GM18868 (cell line): ENCODE results near the gene KIAA1217.
A peak's percentile ranks its signal among the peaks of the same experiment; 100 is the strongest.

Experiments used
- ATAC-seq: cut with Tn5 transposase; IDR thresholded peaks from one replicate; pipeline ENCODE4 v1.9.1; 2021; ENCODE audit warnings: mild to moderate bottlenecking, moderate library complexity; ENCODE audit not compliant: unreplicated experiment

Gene KIAA1217

GRCh38 chr10:24541239-24541753 lies 332.4 kb downstream of the KIAA1217 start:
- no peak for ATAC-seq

DNA sequence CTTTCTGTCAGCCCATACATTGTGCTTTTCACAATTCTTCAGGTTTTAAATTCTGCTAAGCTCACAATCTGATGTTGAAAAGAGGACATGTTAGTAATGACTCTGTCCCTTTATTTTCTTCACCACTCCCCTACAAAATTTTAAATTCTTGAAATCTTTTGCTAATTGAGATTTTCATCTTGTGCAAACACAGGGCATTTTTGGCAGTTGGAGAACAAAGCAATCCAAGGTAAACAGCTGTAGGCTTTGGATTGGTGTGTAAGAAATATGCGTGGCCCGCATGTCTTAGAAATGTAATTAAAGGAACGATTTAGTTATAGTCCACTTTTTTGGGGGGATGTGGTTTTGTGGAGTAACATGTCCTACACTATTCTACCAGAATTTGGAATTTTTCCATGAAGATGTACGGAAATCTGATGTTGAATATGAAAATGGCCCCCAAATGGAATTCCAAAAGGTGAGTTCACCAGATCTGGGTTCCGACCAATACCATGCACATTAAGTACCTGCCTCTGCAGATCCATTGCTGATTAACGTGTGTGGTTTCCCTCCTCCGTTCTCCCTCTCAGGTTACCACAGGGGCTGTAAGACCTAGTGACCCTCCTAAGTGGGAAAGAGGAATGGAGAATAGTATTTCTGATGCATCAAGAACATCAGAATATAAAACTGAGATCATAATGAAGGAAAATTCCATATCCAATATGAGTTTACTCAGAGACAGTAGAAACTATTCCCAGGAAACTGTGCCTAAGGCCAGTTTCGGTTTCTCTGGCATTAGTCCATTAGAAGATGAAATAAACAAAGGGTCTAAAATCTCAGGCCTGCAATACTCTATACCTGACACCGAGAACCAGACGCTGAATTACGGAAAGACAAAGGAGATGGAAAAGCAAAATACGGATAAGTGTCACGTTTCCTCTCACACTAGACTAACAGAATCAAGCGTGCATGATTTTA lies 333.7 kb downstream of the KIAA1217 start:
- no peak for ATAC-seq

- no peak for ATAC-seq
These were observed 335.8 kb downstream of the KIAA1217 start for GRCh38 chr10:24544776-24545175.

DNA sequence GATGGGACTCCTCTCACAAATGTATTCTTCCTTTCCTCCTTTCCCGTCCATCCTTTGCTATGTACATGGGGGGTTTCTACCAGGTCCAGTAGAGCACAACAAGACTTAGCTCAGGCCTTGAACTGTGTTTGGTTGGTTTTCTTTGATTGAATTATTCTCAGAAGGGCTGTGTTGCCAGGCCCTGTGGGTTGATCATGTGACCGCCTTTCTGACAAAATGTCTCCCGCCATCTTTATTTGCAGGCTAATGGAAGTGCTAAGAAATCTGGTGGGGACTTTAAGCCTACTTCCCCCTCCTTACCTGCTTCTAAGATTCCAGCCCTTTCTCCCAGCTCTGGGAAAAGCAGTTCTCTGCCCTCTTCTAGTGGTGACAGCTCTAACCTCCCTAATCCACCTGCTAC lies 336.6 kb downstream of the KIAA1217 start:
- no peak for ATAC-seq

DNA sequence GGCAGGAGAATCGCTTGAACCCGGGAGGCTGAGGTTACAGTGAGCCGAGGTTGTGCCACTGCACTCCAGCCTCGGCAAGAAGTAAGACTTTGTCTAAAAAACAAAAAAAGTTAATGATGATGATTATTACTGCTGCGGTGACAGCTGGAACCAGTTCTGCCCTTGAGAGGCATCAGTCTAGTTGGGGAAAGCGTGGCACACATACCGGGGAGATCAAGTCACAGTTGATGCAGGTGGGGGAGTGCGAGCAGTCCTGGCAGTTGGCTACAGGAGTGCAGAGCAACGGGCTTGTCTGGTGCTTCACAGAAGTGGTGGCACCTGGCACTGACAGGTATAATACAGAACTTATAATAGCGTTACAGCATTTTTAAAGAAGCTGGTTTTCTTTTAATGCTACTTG lies 341.7 kb downstream of the KIAA1217 start:
- no peak for ATAC-seq

- ATAC-seq, result no peak
These were observed 342.2 kb downstream of the KIAA1217 start for GRCh38 chr10:24551161-24551560.

- peak; percentile 37 for ATAC-seq
These were observed 343.5 kb downstream of the KIAA1217 start for GRCh38 chr10:24552346-24553016.

- no peak for ATAC-seq
These were observed 344.2 kb downstream of the KIAA1217 start for GRCh38 chr10:24553051-24553612.

GRCh38 chr10:24554036-24554435 lies 345.1 kb downstream of the KIAA1217 start:
- no peak for ATAC-seq

DNA sequence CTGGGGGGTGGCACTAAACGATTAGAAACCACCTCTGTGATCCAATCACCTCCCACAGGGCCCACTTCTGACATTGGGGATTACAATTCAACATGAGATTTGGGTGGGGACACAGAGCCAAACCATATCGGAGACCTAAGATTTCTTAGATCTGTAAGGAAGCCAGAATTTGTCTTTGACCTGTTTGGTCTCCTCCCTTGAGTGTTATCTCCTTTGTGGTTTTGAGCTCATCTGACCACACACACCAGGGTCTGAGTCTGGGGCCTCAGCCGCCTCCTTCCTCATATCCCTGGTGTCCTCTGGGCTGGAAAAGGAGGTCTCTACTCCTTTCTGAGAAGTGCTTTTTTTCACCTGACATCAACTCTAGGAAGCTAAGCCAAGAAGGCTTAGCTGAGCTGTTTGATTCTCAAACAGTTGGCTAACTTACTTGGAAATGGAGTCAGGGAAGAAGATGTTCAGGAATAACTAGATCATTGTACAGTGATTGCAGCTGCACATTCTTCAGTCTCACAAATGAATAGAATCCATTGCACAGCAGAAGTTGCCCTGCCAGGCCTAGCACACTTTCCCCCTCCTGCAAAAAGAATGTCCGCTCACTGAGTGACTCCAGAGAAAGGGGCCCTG lies 347.3 kb downstream of the KIAA1217 start:
- no peak for ATAC-seq

DNA sequence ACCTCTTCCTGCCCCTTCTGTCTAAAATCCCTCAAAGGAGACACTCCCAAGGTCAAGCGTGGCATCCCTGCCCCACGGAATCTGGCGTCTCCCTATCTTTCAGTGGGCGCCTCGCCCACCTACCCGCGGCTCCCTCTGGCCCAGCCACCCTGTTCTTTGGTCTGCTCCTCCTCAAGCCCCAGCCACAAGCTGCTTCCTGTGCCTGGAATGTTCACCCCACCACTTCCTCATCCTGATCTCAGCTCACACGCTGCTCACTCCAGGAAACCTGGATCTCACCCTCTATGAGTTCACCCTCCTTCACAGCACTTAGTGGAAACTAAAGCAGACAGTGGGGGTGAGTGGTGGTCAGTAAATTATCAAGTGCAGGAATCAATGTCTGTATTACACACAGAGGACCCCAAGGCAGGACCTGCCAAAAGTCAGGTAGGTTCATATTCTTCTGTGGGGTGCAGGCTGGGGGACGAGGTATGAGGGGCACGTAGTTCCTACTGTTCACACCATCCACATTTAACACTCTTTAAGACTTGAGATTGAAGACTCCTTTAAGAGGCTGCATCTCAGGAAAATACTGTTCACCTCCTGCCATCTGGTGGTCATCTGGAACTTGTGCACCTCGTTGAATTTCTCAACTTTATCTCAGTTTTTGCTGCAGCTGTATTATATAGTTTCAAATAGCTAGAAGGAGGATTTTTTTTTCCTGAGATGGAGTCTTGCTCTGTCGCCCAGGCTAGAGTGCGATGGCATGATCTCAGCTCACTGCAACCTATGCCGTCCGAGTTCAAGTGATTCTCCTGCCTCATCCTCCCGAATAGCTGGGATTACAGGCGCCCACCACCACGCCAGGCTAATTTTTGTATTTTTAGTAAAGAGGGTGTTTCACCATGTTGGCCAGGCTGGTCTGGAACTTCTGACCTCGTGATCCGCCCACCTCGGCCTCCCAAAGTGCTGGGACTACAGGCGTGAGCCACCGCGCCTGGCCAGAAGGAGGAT lies 348.1 kb downstream of the KIAA1217 start:
- peak; percentile 71 for ATAC-seq

DNA sequence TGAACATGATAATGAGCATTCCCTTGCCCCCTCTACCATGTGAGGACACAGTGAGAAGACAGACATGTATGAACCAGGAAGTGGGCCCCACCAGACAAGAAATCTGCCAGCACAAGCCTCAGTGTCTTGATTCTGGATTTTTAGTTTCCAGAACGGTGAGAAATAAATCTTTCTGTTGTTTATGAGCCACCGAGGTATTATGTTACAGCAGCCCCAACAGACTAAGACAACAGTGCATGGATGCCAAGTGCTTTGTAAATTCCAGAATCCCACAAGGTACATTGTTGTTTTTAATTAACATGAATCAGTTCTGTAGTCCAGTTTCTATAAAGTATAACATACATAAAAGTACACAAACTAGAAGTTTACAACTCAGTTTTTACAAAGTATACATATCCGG lies 352.5 kb downstream of the KIAA1217 start:
- no peak for ATAC-seq

DNA sequence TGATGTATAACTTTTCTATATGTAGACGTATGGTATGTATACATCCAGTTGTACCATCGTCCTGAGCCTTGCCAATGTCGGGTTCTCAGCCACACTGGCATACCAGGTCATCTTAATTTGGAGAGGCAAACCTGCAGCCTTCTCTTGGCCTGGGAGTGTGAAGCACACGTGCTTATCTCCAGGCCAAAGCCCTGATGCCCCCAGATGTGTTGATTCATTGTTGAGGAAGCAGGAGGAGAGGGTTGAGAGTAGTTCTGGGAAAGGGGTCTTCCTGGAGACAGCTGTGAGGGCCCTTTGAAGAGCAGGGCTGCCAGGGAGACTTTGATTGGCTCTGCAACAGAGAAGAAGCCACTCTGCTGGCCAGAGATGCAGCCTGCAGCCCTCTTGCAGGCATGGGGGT lies 359.1 kb downstream of the KIAA1217 start:
- ATAC-seq, result no peak

DNA sequence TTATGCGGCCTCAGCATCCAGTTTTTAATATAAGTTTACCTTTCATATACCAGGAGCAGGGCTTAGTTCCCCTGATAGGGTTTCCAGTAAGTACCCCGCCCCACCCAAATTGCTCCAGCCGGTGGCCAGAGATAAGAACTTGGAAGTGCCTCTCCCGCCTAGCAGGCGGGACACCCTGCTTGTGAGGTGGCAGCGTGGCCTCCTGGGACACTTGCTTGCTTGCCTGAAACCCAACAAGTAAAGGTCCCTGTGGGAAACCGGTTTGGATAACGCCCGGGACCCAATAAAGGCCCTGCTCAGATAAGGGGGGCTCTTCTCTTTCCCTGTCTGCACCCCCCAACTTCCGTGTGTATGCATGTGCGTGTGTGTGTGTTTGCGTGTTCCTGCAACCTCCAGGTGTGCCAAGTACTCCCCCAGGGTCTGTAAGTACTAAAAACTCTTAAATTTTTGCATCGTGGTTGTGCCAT lies 360.4 kb downstream of the KIAA1217 start:
- no peak for ATAC-seq

- no peak for ATAC-seq
These were observed 361.1 kb downstream of the KIAA1217 start for GRCh38 chr10:24569828-24570657.

DNA sequence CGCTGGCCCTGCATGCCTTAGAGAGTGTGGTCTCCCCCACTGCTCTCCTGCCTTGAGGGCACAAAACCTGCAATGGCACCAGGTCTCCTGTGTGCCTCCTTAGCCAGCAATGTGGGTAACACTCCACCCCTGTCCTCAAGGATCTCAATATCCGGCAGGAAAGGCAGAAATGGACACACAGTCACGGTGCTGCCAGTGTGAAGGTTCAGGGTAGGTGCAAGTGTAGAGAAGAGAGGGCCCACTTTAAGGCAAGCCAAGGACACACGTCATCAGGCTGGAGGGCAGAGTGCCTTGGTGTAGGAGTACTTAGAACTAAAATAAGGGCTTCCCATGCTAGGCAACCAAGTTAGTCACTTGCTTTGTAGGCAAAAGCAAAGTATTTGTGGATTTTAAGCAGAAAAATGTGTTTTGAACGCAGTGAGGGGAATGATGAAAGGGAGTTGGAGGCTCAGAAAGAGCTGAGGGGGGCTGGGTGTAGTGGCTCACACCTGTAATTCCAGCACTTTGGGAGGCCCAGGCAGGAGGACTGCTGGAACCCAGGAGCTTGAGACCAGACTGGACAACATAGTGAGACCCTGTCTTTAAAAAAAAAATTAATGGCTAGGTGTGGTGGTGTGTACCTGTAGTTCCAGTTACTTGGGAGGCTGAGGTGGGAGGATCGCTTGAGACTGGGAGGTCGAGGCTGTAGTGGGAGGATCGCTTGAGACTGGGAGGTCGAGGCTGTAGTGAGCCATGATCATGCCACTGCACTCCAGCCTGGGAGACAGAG lies 361.9 kb downstream of the KIAA1217 start:
- no peak for ATAC-seq

GRCh38 chr10:24571870-24572450 lies 363.0 kb downstream of the KIAA1217 start:
- no peak for ATAC-seq

DNA sequence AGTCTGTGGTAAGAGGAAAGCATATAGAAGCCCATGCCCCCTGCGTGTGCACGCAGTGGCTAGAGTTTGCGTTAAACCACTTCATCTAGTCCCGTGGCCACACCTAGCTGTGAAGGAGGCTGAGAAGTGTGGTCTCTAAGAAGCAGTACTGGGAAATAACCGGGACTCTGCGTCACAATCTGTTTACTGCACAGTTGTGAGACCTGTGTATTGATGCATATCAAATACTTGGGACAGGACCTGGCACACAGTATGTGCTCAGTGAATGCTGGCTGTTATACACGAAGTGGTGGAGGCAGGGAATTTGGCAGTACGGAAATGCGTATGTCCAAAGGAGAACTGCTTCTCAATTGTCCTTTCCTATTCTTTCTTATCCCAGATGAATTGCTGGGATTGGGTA lies 365.2 kb downstream of the KIAA1217 start:
- peak; percentile 56 for ATAC-seq
